Liver (tissue), 9 donors: Measurements from ENCODE around the gene ZSCAN5A. TPM values are rescaled to one million over a fixed set of nuclear protein-coding genes. Genes with fewer than 3 reads are reported as not detected.

Experiments
- DNase-seq: peaks from one replicate; pipeline ENCODE4 v3.0.0-alpha.2; 2017; ENCODE audit warnings: low spot score
- H3K27ac ChIP-seq, 2 donors: one replicate each; pipeline ENCODE4 v1.7.0; 2013; ENCODE audit warnings: inconsistent platforms in 2 of 2, low read length in 2 of 2, control low read depth in 1 of 2, low read depth in 1 of 2, mild to moderate bottlenecking in 1 of 2
- H3K27me3 ChIP-seq, 4 donors: one replicate each; pipeline versions ENCODE4 v1.6.1 to v1.7.0; 2013; ENCODE audit warnings: low read length in 3 of 4, inconsistent platforms in 1 of 4, mild to moderate bottlenecking in 1 of 4, moderate library complexity in 1 of 4; ENCODE audit not compliant: control insufficient read depth in 4 of 4, insufficient read depth in 4 of 4
- H3K36me3 ChIP-seq, 4 donors: one replicate each; pipeline versions ENCODE4 v1.6.1 to v1.7.0; 2013; ENCODE audit warnings: low read length in 3 of 4, mild to moderate bottlenecking in 3 of 4, low read depth in 1 of 4, moderate library complexity in 1 of 4; ENCODE audit not compliant: control insufficient read depth in 4 of 4, insufficient read depth in 3 of 4
- H3K4me1 ChIP-seq, 4 donors: one replicate each; pipeline versions ENCODE4 v1.6.1 to v1.7.0; 2013; ENCODE audit warnings: low read length in 3 of 4, mild to moderate bottlenecking in 3 of 4, moderate library complexity in 1 of 4; ENCODE audit not compliant: control insufficient read depth in 4 of 4, insufficient read depth in 4 of 4
- H3K4me3 ChIP-seq, 3 donors: one replicate each; pipeline versions ENCODE4 v1.6.1 to v1.7.0; 2013; ENCODE audit warnings: low read length in 3 of 3, control low read depth in 1 of 3, low read depth in 1 of 3, mild to moderate bottlenecking in 1 of 3
- H3K9ac ChIP-seq, 2 donors: one replicate each; pipeline ENCODE4 v1.7.0; 2013; ENCODE audit warnings: low read length in 2 of 2, mild to moderate bottlenecking in 2 of 2, moderate library complexity in 2 of 2, control low read depth in 1 of 2, low read depth in 1 of 2
- H3K9me3 ChIP-seq, 4 donors: one replicate each; pipeline versions ENCODE4 v1.6.1 to v1.7.0; 2013; ENCODE audit warnings: low read length in 3 of 4; ENCODE audit not compliant: control insufficient read depth in 4 of 4
- EGR1 ChIP-seq, 2 donors: IDR thresholded peaks; 2 replicates each; pipeline ENCODE4 v1.6.1; 2016 to 2018; ENCODE audit warnings: antibody characterized with exemption in 2 of 2, low read depth in 2 of 2
- FOXA1 ChIP-seq: IDR thresholded peaks from 2 replicates; pipeline ENCODE4 v1.6.1; 2016; ENCODE audit warnings: antibody characterized with exemption
- GABPA ChIP-seq, 2 donors: IDR thresholded peaks in 1 of 2; conservative IDR thresholded peaks in 1 of 2; 2 replicates each; pipeline ENCODE4 v1.6.1; 2016; ENCODE audit warnings: antibody characterized with exemption in 2 of 2, mild to moderate bottlenecking in 1 of 2, moderate library complexity in 1 of 2
- HNF4A ChIP-seq, 2 donors: conservative IDR thresholded peaks; 2 replicates each; pipeline ENCODE4 v1.6.1; 2016; ENCODE audit warnings: antibody characterized with exemption in 2 of 2, mild to moderate bottlenecking in 2 of 2
- HNF4G ChIP-seq: IDR thresholded peaks from 2 replicates; pipeline ENCODE4 v1.6.1; 2016; ENCODE audit warnings: antibody characterized with exemption
- JUND ChIP-seq, 2 donors: IDR thresholded peaks; 2 replicates each; pipeline ENCODE4 v1.6.1; 2016; ENCODE audit warnings: antibody characterized with exemption in 2 of 2
- RAD21 ChIP-seq, 2 donors: IDR thresholded peaks; 2 replicates each; pipeline ENCODE4 v1.6.1; 2016; ENCODE audit warnings: antibody characterized with exemption in 2 of 2, mild to moderate bottlenecking in 2 of 2
- REST ChIP-seq: IDR thresholded peaks from 2 replicates; pipeline ENCODE4 v1.6.1; 2016; ENCODE audit warnings: antibody characterized with exemption, mild to moderate bottlenecking
- RXRA ChIP-seq, 2 donors: IDR thresholded peaks; 2 replicates each; pipeline ENCODE4 v1.6.1; 2017 to 2018; ENCODE audit warnings: antibody characterized with exemption in 2 of 2, mild to moderate bottlenecking in 1 of 2
- SP1 ChIP-seq: IDR thresholded peaks from 2 replicates; pipeline ENCODE4 v1.6.1; 2018; ENCODE audit warnings: antibody characterized with exemption, mild to moderate bottlenecking
- YY1 ChIP-seq: IDR thresholded peaks from 2 replicates; pipeline ENCODE4 v1.6.1; 2016; ENCODE audit warnings: antibody characterized with exemption, mild to moderate bottlenecking
- ZBTB33 ChIP-seq: IDR thresholded peaks from 2 replicates; pipeline ENCODE4 v1.6.1; 2016; ENCODE audit warnings: antibody characterized with exemption
- WGBS: extraction: QIAGEN DNeasy Blood & Tissue Kit; methylation state at CpG from one replicate; pipeline ENCODE4 v1.1.7; 2013; 5-methylcytosine and 5-hydroxymethylcytosine counted together
- polyA plus RNA-seq, 2 donors: library from polyadenylated mRNA; stranded (reverse) in 1 of 2; unstranded in 1 of 2; fragments of 200-250 nt in 1 of 2; fragments of >200 nt in 1 of 2; fragmentation: Nextera tagmentation in 1 of 2; extraction: Ambion mirVana in 1 of 2; gene quantifications; one replicate each; pipeline versions ENCODE4 v1.2.1 to v1.2.3, GENCODE V29; 2013 to 2015
- total RNA-seq, 2 donors: library from RNA; depleted of rRNA; stranded (reverse); fragments of >200 nt; gene quantifications; one replicate each; pipeline ENCODE4 v1.2.3, GENCODE V29; 2014
- donor health status: healthy.
- donor health status: healthy.
- donor health status: healthy.
- donor health status: healthy.
- donor health status: healthy.

The ZSCAN5A gene
- total RNA-seq: 1 to 10 TPM; 7.4 to 9.6 TPM
- polyA plus RNA-seq: 1 to 10 TPM; 2.2 to 2.7 TPM

GRCh38 chr19:56314381-56315076 lies at the start of gene ZSCAN5A:
ZSCAN5A (minus strand) TSS chr19:56314839; CDS start chr19:56225046, 89,793 bp downstream.
- peak within 1 kb of the TSS; percentile 95 for H3K9ac ChIP-seq
- DNase-seq: peak; percentile 96
- peak within 1 kb of the TSS; percentile 78 to 98 (median 82) for H3K4me3 ChIP-seq
- under 1% methylated on average over 47 of the region's 47 CpGs for WGBS
- H3K27me3 ChIP-seq: no peaks in the 10 kb centered on the region
- H3K27ac ChIP-seq: peak within 1 kb of the TSS; percentile 90 to 99
- peaks cover 0 to 2% (median under 1%) of the 10 kb centered on the region in 4 donors for H3K36me3 ChIP-seq
- H3K9me3 ChIP-seq: no peaks in the 10 kb centered on the region
- TF ChIP-seq RAD21 (IDR thresholded peaks at IDR 0.05) (no peak), JUND (IDR thresholded peaks at IDR 0.05) (no peak), ZBTB33 (peak; percentile 64), GABPA (IDR thresholded peaks at IDR 0.05 in 1 of 2, conservative IDR thresholded peaks at IDR 0.05 in 1 of 2) (peak; percentile 92 to 98), REST (peak; percentile 19), HNF4G (no peak), EGR1 (IDR thresholded peaks at IDR 0.05; ENCODE audit: low read depth in 2 of 2) (peak; percentile 18 to 57), SP1 (peak; percentile 52), YY1 (peak; percentile 44)
- peaks cover 2 to 19% (median 11%) of the 10 kb centered on the region in 4 donors for H3K4me1 ChIP-seq

GRCh38 chr19:56360841-56361240 lies 46.2 kb upstream of the ZSCAN5A start:
- DNase-seq: no peak
- Histone ChIP-seq H3K36me3 (peaks cover 2 to 12% (median 7%) of the 10 kb centered on the region in 4 donors), H3K4me1 (peaks cover 2 to 6% (median 4%) of the 10 kb centered on the region in 4 donors), H3K9ac (no peak overlapping the region), H3K27ac (no peak overlapping the region), H3K27me3 (no peaks in the 10 kb centered on the region), H3K4me3 (no peak overlapping the region), H3K9me3 (peaks cover 7 to 21% (median 17%) of the 10 kb centered on the region in 4 donors)
- WGBS: 97% methylated on average over 2 of the region's 2 CpGs
- TF ChIP-seq HNF4A (conservative IDR thresholded peaks at IDR 0.05) (no peak), FOXA1 (no peak), SP1 (no peak), REST (no peak), RAD21 (IDR thresholded peaks at IDR 0.05) (no peak), EGR1 (IDR thresholded peaks at IDR 0.05; ENCODE audit: low read depth in 2 of 2) (no peak), RXRA (IDR thresholded peaks at IDR 0.05) (no peak)
